ENCODE measurements around the gene RSF1.

RSF1 gene

DNA sequence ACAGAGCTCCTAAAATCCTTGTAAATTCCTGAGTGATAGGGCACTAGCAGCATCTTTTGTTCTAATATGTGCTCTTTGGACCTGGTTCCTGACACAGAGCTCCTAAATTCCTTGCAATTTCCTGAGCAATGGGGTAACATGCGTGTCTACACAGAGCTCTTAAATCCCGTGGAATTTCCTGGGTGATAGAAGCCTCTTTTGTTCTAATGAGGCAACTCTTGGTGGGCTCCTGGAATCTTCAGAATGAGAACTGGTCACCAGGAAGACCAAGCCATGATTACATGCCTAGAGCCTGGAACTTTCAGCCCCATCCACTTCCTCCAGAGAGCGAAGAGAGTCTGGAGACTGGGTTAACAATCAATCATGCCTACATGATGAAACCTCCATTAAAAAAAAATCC, 19.0 kb downstream of the RSF1 start:
- no peak for DNase-seq (ENCODE audit: low read depth)

- no peak for DNase-seq (ENCODE audit: low read depth)
Measured at GRCh38 chr11:77800449-77800848, 20.1 kb downstream of the RSF1 start.

- no peak for DNase-seq (ENCODE audit: low read depth)
Measured at GRCh38 chr11:77799338-77799737, 21.2 kb downstream of the RSF1 start.

- DNase-seq (ENCODE audit: low read depth), result no peak
Measured at GRCh38 chr11:77793972-77794371, 26.6 kb downstream of the RSF1 start.

DNA sequence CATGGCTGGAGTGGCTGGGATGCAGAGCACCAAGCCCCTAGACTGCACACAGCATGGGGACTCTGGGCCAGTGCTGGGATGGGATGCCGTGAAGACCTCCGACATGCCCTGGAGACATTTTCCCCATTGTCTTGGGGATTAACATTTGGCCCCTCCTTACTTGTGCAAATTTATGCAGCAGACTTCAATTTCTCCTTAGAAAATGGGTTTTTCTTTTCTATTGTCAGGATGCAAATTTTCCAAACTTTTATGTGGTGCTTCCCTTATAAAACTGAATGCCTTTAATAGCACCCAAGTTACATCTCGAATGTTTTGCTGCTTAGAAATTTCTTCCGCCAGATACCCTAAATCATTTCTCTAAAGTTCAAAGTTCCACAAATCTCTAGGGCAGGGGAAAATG, 29.2 kb downstream of the RSF1 start:
- DNase-seq (ENCODE audit: low read depth), result no peak

DNA sequence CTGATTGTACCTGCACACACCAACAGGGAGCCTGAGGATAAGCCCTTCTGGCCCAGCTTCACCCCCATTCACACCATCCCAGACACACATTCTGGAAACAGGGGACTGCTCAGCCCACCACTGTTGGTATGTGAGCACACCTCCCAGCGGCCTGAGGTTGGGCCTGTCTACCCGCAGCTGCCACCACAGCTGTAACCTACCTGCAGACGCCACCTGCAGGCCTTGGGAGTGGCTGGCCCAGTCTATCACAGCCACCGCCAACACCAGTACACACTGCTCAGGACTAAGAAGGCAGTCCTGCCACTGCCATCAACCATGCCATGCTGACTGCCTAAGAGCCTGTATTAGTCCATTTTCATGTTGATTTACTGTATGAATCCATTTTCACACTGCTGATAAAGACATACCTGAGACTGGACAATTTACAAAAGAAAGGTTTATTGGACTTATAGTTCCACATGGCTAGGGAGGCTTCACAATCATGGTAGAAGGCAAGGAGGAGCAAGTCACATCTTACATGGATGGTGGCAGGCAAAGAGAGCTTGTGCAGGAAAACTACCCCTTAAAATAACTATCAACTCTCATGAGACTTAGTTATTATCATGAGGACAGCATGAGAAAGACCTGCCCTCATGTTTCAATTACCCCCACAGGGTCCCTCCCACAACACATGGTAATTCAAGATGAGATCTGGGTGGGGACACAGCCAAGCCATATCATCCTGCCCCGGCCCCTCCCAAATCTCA, 30.6 kb downstream of the RSF1 start:
- no peak for DNase-seq (ENCODE audit: low read depth)

GRCh38 chr11:77789061-77789730, 31.3 kb downstream of the RSF1 start:
- no peak for DNase-seq (ENCODE audit: low read depth)

DNA sequence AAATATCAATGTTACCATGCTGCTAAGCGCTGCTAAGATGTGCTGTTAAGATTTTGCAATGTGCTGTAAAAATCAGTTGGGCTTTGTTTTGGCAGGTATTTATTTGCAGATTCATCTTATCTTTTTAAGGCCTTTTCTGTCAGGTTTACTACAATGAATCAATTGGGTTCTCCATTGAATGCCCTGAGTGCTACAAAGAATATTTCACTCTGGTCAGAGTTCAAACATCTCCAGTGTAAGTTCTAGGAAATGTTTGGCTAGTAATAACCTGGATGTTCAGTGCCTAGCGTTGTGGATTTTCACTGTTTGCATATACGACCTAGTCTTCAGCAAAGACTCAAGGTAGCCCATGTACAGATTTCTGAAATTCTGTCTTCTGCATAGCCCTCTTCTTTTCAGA, 36.0 kb downstream of the RSF1 start:
- no peak for DNase-seq (ENCODE audit: low read depth)

GRCh38 chr11:77783025-77783424, 37.5 kb downstream of the RSF1 start:
- no peak for DNase-seq (ENCODE audit: low read depth)

DNA sequence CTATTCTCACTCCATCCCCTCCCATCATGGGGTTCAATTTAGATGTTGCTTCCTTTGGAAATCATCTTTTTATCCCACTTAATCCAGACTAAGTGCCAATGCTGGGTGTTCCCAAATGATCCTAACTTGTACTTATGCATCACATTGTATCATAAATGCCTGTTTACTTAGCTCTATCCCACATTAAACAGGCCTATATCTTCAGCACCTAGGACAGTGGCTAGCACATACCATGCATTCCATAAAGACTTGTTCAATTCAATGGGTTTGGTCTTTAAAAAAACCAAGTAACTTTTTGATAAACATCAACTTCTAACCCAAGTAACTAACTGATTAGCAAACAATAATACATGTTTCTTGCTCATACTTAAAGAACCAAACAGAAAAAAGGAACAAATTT, 40.6 kb downstream of the RSF1 start:
- no peak for DNase-seq (ENCODE audit: low read depth)

GRCh38 chr11:77778549-77778948, 42.0 kb downstream of the RSF1 start:
- no peak for DNase-seq (ENCODE audit: low read depth)

DNA sequence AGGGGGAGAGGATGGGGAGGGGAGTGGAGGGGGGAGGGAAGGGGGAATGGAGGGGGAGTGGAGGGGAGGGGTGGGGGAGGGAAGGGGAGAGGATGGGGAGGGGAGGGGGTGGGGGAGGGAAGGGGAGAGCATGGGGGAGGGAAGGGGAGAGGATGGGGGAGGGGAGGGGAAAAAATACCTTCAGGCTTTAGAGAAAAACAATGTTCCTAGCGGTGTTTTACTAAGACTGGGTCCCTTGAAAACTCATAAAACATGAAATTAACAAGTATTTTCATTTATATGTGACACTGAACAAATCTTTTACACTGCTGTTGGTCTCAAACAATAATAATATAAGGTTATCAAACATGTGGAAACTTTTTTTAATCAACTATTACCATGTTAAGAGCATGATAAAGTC, 42.4 kb downstream of the RSF1 start:
- DNase-seq (ENCODE audit: low read depth), result no peak

GRCh38 chr11:77776455-77776854, 44.1 kb downstream of the RSF1 start:
- DNase-seq (ENCODE audit: low read depth), result no peak

DNA sequence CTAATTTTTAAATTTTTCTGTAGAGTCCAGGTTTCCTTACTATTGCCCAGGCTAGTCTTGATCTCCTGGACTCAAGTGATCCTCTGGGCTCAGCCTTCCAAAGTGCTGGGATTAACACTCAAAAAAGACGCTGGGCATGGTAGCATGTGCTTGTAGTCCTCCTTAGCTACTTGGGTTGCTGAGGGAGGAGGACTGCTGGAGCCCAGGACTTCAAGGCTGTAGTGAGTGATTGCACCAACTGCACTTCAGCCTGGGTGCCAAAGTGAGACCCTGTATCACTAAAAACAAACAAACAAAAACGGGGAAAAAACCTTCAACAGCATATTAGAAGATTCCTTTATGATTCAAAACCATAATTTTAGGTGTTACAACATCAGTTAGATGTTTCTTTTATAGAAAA, 44.6 kb downstream of the RSF1 start:
- no peak for DNase-seq (ENCODE audit: low read depth)

- DNase-seq (ENCODE audit: low read depth), result no peak
Measured at GRCh38 chr11:77771135-77771534, 49.4 kb downstream of the RSF1 start.

- no peak for DNase-seq (ENCODE audit: low read depth)
Measured at GRCh38 chr11:77770629-77771028, 49.9 kb downstream of the RSF1 start.

DNA sequence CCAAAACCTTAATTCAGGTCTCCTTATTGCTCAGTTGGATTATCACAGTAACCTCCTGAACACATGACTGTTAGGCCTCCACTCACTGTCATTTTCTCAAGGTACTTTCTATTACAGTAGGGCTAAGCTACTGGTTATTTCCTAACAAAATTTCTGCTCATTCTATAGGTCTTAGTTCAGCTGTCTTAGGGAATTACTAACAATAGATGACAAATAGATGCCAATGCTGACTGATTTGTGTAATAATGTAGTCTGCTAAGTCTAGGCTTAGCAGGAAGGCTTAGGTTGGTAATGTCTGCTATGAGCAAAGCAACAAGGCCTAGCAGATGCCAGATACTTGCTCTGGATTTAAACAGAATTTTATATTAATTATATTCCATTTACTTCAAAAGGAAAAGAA, 58.1 kb downstream of the RSF1 start:
- DNase-seq (ENCODE audit: low read depth), result no peak

- no peak for DNase-seq (ENCODE audit: low read depth)
Measured at GRCh38 chr11:77761491-77761890, 59.0 kb downstream of the RSF1 start.

- no peak for DNase-seq (ENCODE audit: low read depth)
Measured at GRCh38 chr11:77758331-77758730, 62.2 kb downstream of the RSF1 start.

DNA sequence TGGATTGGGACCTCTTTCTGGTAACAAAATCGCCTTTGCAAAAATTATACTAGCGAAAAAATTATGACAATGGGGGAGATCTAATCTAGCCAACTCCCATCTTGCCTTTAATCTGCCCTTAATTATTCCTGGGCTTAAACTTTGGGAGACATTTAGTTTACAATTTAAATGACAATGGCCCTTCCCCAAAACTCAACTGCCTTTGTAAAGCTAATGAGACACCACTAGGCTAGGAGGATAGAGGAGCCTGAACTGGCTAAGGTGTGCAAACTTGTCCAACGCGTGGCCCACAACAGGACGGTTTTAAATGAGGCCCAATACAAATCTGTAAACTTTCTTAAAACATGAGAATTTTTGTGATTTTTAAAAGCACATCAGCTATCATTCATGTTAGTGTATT, 67.3 kb downstream of the RSF1 start:
- DNase-seq (ENCODE audit: low read depth), result no peak

- no peak for DNase-seq (ENCODE audit: low read depth)
Measured at GRCh38 chr11:77752516-77752915, 68.0 kb downstream of the RSF1 start.

DNA sequence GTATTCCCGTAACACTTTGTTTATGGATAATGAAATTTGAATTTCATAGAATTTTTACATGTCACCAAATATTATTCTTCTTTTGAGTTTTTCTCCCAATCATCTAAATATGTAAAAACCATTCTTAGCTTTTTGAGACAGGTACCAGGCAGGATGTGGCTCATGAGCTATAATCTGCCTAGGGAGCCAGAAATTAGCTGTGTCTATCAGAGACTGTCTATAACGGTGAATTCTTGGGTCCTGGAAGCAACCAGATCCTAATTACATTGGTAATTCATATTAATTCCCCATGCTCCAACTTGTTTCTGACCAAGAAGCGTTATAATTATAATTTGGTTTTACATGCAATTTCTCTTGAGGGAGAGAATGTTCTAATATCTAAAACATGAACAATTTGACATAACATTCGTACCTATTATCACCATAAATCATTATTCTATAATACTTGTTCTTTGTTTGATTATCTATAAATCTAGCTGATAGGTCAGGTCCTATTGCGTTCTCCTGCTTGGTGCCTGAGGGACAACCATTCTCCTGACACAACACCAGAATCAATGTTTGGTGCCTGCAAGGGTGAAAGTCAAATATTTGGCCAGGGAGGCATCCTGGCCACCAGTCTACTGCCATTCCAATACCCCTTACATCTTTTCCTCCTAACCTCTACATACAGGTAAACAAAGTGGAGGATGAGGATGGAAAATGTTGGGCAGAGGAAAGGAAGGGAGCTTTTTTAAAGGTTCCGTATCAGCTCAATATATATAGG, 69.9 kb downstream of the RSF1 start:
- DNase-seq (ENCODE audit: low read depth), result no peak

DNA sequence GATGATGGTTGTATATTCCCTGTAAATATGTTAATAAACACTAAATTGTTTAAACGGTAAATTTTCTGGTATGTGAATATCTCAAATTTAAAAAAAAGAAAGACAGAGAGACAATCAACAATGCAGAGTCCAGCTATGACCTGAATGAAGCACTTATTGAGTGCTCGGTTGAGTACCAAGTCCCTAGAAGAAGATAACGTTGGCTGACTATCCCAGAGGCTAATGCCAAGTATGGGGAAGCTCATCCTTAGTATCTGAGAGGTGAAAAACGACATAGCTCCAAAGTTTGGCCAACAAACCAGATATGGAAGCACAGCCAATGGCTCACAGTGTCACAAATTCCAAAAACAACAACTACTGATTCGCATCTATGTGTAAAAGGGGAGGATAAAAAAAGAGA, 71.3 kb downstream of the RSF1 start:
- DNase-seq (ENCODE audit: low read depth), result no peak

All from T-helper 22 cell (primary cell).